ENCODE results near the gene SPAAR. TPM values are rescaled to one million over a fixed set of nuclear protein-coding genes. Genes with fewer than 3 reads are reported as not detected.
A peak's percentile ranks its signal among the peaks of the same experiment; 100 is the strongest.

Gene SPAAR
- total RNA-seq, 1 donor from 2014 or later = 13.5 TPM

GRCh38 chr9:35956651-35957050, 47.4 kb downstream of the SPAAR start:
- ATAC-seq (no peak), DNase-seq (no peak)
- TF ChIP-seq, protein P1, sequence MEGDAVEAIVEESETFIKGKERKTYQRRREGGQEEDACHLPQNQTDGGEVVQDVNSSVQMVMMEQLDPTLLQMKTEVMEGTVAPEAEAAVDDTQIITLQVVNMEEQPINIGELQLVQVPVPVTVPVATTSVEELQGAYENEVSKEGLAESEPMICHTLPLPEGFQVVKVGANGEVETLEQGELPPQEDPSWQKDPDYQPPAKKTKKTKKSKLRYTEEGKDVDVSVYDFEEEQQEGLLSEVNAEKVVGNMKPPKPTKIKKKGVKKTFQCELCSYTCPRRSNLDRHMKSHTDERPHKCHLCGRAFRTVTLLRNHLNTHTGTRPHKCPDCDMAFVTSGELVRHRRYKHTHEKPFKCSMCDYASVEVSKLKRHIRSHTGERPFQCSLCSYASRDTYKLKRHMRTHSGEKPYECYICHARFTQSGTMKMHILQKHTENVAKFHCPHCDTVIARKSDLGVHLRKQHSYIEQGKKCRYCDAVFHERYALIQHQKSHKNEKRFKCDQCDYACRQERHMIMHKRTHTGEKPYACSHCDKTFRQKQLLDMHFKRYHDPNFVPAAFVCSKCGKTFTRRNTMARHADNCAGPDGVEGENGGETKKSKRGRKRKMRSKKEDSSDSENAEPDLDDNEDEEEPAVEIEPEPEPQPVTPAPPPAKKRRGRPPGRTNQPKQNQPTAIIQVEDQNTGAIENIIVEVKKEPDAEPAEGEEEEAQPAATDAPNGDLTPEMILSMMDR (IDR thresholded peaks at IDR 0.05) = no peak
- Histone ChIP-seq H3K4me3 (no peak overlapping the region), H3K27ac (no peak overlapping the region), H3K36me3 (no peaks in the 10 kb centered on the region), H3K4me1 (no peaks in the 10 kb centered on the region), H3K9me3 (no peaks in the 10 kb centered on the region), H3K27me3 (no peaks in the 10 kb centered on the region)
- intact Hi-C loops (cut with DNase I) = loop anchor here (5.0 kb wide), 1 partner anchor 66 kb away; no protein-coding TSS in a partner anchor

DNA sequence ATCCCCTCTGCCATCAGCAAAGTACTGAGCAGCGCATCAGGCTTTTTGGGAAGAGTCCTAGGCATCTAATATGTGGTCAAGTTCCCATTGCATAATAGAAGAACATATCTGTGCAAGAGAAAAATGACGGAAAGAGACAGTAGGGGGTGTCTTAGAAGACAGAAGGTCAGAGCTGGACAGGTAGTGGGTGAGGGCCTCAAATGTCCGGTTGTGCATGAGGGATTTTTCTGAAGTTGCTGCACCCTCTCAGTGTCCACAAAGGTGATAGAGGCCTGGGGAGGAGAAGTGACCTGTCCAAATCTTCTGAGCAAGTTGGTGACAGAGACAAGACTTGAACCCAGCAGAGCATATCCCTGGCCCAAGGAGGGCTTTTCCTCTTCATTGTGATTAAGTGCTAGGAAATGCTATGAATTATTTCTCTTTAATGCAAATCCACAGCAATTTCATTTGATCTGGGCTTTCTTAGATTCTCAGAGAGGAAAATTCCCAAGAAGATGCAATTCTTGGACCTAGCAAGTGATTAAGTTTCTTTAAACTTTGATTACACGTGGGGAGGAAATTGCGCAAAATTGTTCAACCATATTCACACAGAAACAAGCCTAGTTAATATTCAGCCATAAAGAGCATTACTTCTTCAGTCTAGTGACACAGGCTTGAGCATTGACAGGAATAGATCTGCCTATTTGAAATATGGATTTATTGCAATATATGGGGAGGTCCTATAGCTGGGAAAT, 49.0 kb downstream of the SPAAR start, which contains the start of gene OR2S2:
Gene OR2S2, minus strand, starts transcription at position 51 of the 734 bp plus-strand sequence. CDS start 56 bp downstream, outside the sequence.
- no peak within 1 kb of the TSS for H3K4me3 ChIP-seq
- intact Hi-C loops (cut with DNase I) = loop anchor here (5.0 kb wide), 1 partner anchor 64 kb away; no protein-coding TSS in a partner anchor
- H3K36me3 ChIP-seq = no peaks in the 10 kb centered on the region
- no peak for ATAC-seq
- TF ChIP-seq, protein P1 (IDR thresholded peaks at IDR 0.05) = no peak
- no peak within 1 kb of the TSS for H3K27ac ChIP-seq
- no peak for DNase-seq
- no peaks in the 10 kb centered on the region for H3K27me3 ChIP-seq
- H3K9me3 ChIP-seq = no peaks in the 10 kb centered on the region
- no peaks in the 10 kb centered on the region for H3K4me1 ChIP-seq

GRCh38 chr9:35960039-35960655, 50.9 kb downstream of the SPAAR start:
- Histone ChIP-seq H3K9me3 (no peaks in the 10 kb centered on the region), H3K27me3 (no peaks in the 10 kb centered on the region), H3K27ac (no peak overlapping the region), H3K4me3 (no peak overlapping the region), H3K36me3 (no peaks in the 10 kb centered on the region), H3K4me1 (no peaks in the 10 kb centered on the region)
- DNase-seq = no peak
- peak; percentile 19 for ATAC-seq
- intact Hi-C loops (cut with DNase I) = no loop called here
- TF ChIP-seq, protein P1 (IDR thresholded peaks at IDR 0.05) = no peak

Other genes with a start within 250 kb of the SPAAR start
- gene ARHGEF39, start 244.3 kb upstream of the SPAAR start, total RNA-seq = 0.38 TPM
- gene CA9, start 235.6 kb upstream of the SPAAR start, total RNA-seq = 0.55 TPM
- 161 TPM for gene TPM2, start 219.6 kb upstream of the SPAAR start, total RNA-seq
- gene TLN1, start 177.3 kb upstream of the SPAAR start, total RNA-seq = 439 TPM
- 34.9 TPM for gene CREB3, start 176.8 kb upstream of the SPAAR start, total RNA-seq
- gene GBA2, start 160.3 kb upstream of the SPAAR start, total RNA-seq = 99.1 TPM
- 34.6 TPM for gene RGP1, start 160.2 kb upstream of the SPAAR start, total RNA-seq
- gene MSMP, start 155.2 kb upstream of the SPAAR start, total RNA-seq = not detected
- gene NPR2, start 117.9 kb upstream of the SPAAR start, total RNA-seq = 21.7 TPM
- gene SPAG8, start 97.2 kb upstream of the SPAAR start, total RNA-seq = 2.8 TPM
- gene HINT2, start 94.4 kb upstream of the SPAAR start, total RNA-seq = 37.1 TPM
- not detected for gene FAM221B, start 80.8 kb upstream of the SPAAR start, total RNA-seq
- gene TMEM8B, start 80.3 kb upstream of the SPAAR start, total RNA-seq = 13.7 TPM
- gene OR13J1, start 39.1 kb upstream of the SPAAR start, total RNA-seq = not detected
- 10.8 TPM for gene HRCT1, start 3.3 kb upstream of the SPAAR start, total RNA-seq
- gene OR2S2, start 48.7 kb downstream of the SPAAR start, total RNA-seq = not detected
- gene RECK, start 127.4 kb downstream of the SPAAR start, total RNA-seq = 20.1 TPM
- gene GLIPR2, start 227.2 kb downstream of the SPAAR start, total RNA-seq = 64.9 TPM

All from upper lobe of right lung (tissue), 1 donor.